SIG-M5 (cell line): ENCODE measurements around the gene DERA.
"Not testable (repeated sequence)": the region's sequence is repeated elsewhere in the genome, so short reads cannot be mapped to it uniquely, and the experiment has no call there.

Experiments used
- DNase-seq: peaks from one replicate; lab custom pipeline; 2025; lab: John Stamatoyannopoulos, UW

Gene DERA

GRCh38 chr12:15910864-15911721, at the start of gene DERA:
TSS of gene DERA (plus strand) at chr12:15911332. CDS start at chr12:15911384, 52 bp downstream.
- no peak for DNase-seq

GRCh38 chr12:15861404-15861803, 49.7 kb upstream of the DERA start:
- no peak for DNase-seq

- DNase-seq: no peak
Observed at GRCh38 chr12:15862840-15863239, 48.3 kb upstream of the DERA start.

GRCh38 chr12:15863372-15863771, 47.8 kb upstream of the DERA start:
- no peak for DNase-seq

- DNase-seq: peak; percentile 84
Observed at GRCh38 chr12:15863984-15864383, 47.1 kb upstream of the DERA start.

- DNase-seq: no peak
Observed at GRCh38 chr12:15868186-15868585, 42.9 kb upstream of the DERA start.

GRCh38 chr12:15873556-15873955, 37.6 kb upstream of the DERA start:
- no peak for DNase-seq

GRCh38 chr12:15874556-15875145, 36.5 kb upstream of the DERA start:
- DNase-seq: not testable (repeated sequence)

GRCh38 chr12:15875863-15876262, 35.3 kb upstream of the DERA start:
- no peak for DNase-seq

GRCh38 chr12:15879413-15879812, 31.7 kb upstream of the DERA start:
- DNase-seq: no peak

- no peak for DNase-seq
Observed at GRCh38 chr12:15880721-15881120, 30.4 kb upstream of the DERA start.

GRCh38 chr12:15882118-15882971, 28.8 kb upstream of the DERA start, which contains the start of gene STRAP:
TSS of gene STRAP (plus strand) at chr12:15882387. CDS start at chr12:15882708, 321 bp downstream.
- DNase-seq: peak; percentile 92

- DNase-seq: no peak
Observed at GRCh38 chr12:15883536-15883935, 27.6 kb upstream of the DERA start.

GRCh38 chr12:15886372-15887042, 24.6 kb upstream of the DERA start:
- no peak for DNase-seq

GRCh38 chr12:15887043-15887817, 23.9 kb upstream of the DERA start:
- no peak for DNase-seq

- DNase-seq: no peak
Observed at GRCh38 chr12:15892645-15893259, 18.4 kb upstream of the DERA start.

- no peak for DNase-seq
Observed at GRCh38 chr12:15893260-15893659, 17.9 kb upstream of the DERA start.

- DNase-seq: no peak
Observed at GRCh38 chr12:15896867-15897266, 14.3 kb upstream of the DERA start.

GRCh38 chr12:15897433-15897832, 13.7 kb upstream of the DERA start:
- no peak for DNase-seq

- no peak for DNase-seq
Observed at GRCh38 chr12:15899282-15899870, 11.8 kb upstream of the DERA start.
